GM23338 (cell line): ENCODE measurements around the gene PDIA6. TPM values are rescaled to one million over a fixed set of nuclear protein-coding genes. Genes with fewer than 3 reads are reported as not detected.
"Not testable (repeated sequence)": the region's sequence is repeated elsewhere in the genome, so short reads cannot be mapped to it uniquely, and the experiment has no call there.

ENCODE experiments used
- ATAC-seq: fragments of 200-7000 bp; cut with Tn5 transposase; 3 replicates; pipeline ENCODE4 v1.9.1; 2020
- DNase-seq: peaks from one replicate; pipeline ENCODE4 v3.0.0-alpha.2; 2015; ENCODE audit warnings: low spot score
- H2AFZ ChIP-seq: fragments of 200-600 bp; sonication (generic); 2 replicates; pipeline ENCODE4 v1.8.0; 2016; ENCODE audit warnings: antibody characterized with exemption, mild to moderate bottlenecking, moderate library complexity
- H3F3A ChIP-seq: fragments of 200-600 bp; sonication (generic); replicated peaks from 2 replicates; pipeline ENCODE4 v1.8.0; 2017; ENCODE audit warnings: antibody characterized with exemption, mixed run types, low read depth
- H3K27ac ChIP-seq: fragments of 200-600 bp; sonication (generic); 2 replicates; pipeline ENCODE4 v1.6.1; 2016; ENCODE audit warnings: low read depth
- H3K27me3 ChIP-seq: fragments of 200-600 bp; sonication (generic); 2 replicates; pipeline ENCODE4 v1.8.0; 2016; ENCODE audit warnings: mild to moderate bottlenecking, mixed run types, moderate library complexity; ENCODE audit not compliant: insufficient read depth
- H3K36me3 ChIP-seq: fragments of 200-600 bp; sonication (generic); 2 replicates; pipeline ENCODE4 v1.8.0; 2016; ENCODE audit warnings: mild to moderate bottlenecking; ENCODE audit not compliant: insufficient read depth
- H3K4me1 ChIP-seq: fragments of 200-600 bp; sonication (generic); 2 replicates; pipeline ENCODE4 v1.8.0; 2016; ENCODE audit warnings: mild to moderate bottlenecking, moderate library complexity; ENCODE audit not compliant: insufficient read depth
- H3K4me2 ChIP-seq: fragments of 200-600 bp; sonication (generic); 2 replicates; pipeline ENCODE4 v1.7.1; 2017; ENCODE audit warnings: mixed run types
- H3K4me3 ChIP-seq: fragments of 200-600 bp; sonication (generic); 2 replicates; pipeline ENCODE4 v1.6.1; 2016; ENCODE audit warnings: mixed run types
- H3K79me2 ChIP-seq: fragments of 200-600 bp; sonication (generic); replicated peaks from 2 replicates; pipeline ENCODE4 v1.8.0; 2017; ENCODE audit warnings: mild to moderate bottlenecking; ENCODE audit not compliant: insufficient read depth
- H3K9me2 ChIP-seq: fragments of 200-600 bp; sonication (generic); 2 replicates; pipeline ENCODE4 v1.8.0; 2017; ENCODE audit not compliant: insufficient read depth
- H4K20me1 ChIP-seq: fragments of 200-600 bp; sonication (generic); replicated peaks from 2 replicates; pipeline ENCODE4 v1.8.0; 2017; ENCODE audit warnings: mild to moderate bottlenecking; ENCODE audit not compliant: insufficient read depth
- H3K27ac Mint-ChIP-seq: 2 replicates; pipeline ENCODE4 v1.8.0; 2020; ENCODE audit warnings: inconsistent platforms, mild to moderate bottlenecking, moderate library complexity, mixed read lengths
- H3K27me3 Mint-ChIP-seq: 3 replicates; pipeline ENCODE4 v1.8.0; 2022; ENCODE audit warnings: low read depth, mild to moderate bottlenecking, moderate library complexity, mixed read lengths, inconsistent platforms; ENCODE audit not compliant: insufficient read depth, poor library complexity
- H3K36me3 Mint-ChIP-seq: 3 replicates; pipeline ENCODE4 v1.8.0; 2021; ENCODE audit warnings: low read depth, mild to moderate bottlenecking, inconsistent platforms, moderate library complexity, mixed read lengths
- H3K4me1 Mint-ChIP-seq: 3 replicates; pipeline ENCODE4 v1.8.0; 2020; ENCODE audit warnings: mild to moderate bottlenecking, inconsistent platforms, mixed read lengths
- H3K4me3 Mint-ChIP-seq: 3 replicates; pipeline ENCODE4 v1.8.0; 2021; ENCODE audit warnings: moderate library complexity, mild to moderate bottlenecking, inconsistent platforms, mixed read lengths
- H3K9me3 Mint-ChIP-seq: 3 replicates; pipeline ENCODE4 v1.8.0; 2020; ENCODE audit warnings: moderate library complexity, mild to moderate bottlenecking, inconsistent platforms, mixed read lengths
- CREB1 ChIP-seq: fragments of 250-450 bp; sonication (Bioruptor Pico); IDR thresholded peaks from 2 replicates; pipeline ENCODE4 v1.5.0; 2020; ENCODE audit warnings: low read depth, mild to moderate bottlenecking, moderate library complexity
- CTCF ChIP-seq, 2 experiments: fragments of 200-600 bp in 1 of 2; sonication (generic) in 1 of 2; conservative IDR thresholded peaks; 2 replicates each; pipeline versions ENCODE4 v1.5.1 to v1.6.1; 2016 to 2017; ENCODE audit warnings: antibody characterized with exemption in 2 of 2, low read depth in 2 of 2, mild to moderate bottlenecking in 2 of 2, moderate library complexity in 1 of 2
- EZH2 ChIP-seq: fragments of 200-600 bp; sonication (generic); IDR thresholded peaks from one replicate; pipeline ENCODE4 v1.8.0; 2017; ENCODE audit warnings: antibody characterized with exemption, mild to moderate bottlenecking, low read depth; ENCODE audit not compliant: unreplicated experiment
- NANOG ChIP-seq: IDR thresholded peaks from 2 replicates; pipeline ENCODE4 v1.6.1; 2016; ENCODE audit warnings: antibody characterized with exemption, borderline replicate concordance
- POLR2AphosphoS5 ChIP-seq: IDR thresholded peaks from 2 replicates; pipeline ENCODE4 v1.6.1; 2016; ENCODE audit warnings: antibody characterized with exemption, low read depth
- STAT1 ChIP-seq: IDR thresholded peaks from one replicate; pipeline ENCODE4 v1.6.1; 2016; ENCODE audit warnings: antibody characterized with exemption; ENCODE audit not compliant: unreplicated experiment
- ZNF114 ChIP-seq: fragments of 250-450 bp; sonication (Bioruptor Pico); IDR thresholded peaks from 2 replicates; pipeline ENCODE4 v1.5.0; 2020; ENCODE audit warnings: mild to moderate bottlenecking, moderate library complexity
- ZNF331 ChIP-seq: fragments of 250-450 bp; sonication (Bioruptor Pico); IDR thresholded peaks from 2 replicates; pipeline ENCODE4 v1.5.0; 2020; ENCODE audit warnings: low read depth, mild to moderate bottlenecking, moderate library complexity
- ZNF462 ChIP-seq: fragments of 250-450 bp; sonication (Bioruptor Pico); IDR thresholded peaks from 2 replicates; pipeline ENCODE4 v1.5.0; 2020; ENCODE audit warnings: mild to moderate bottlenecking, moderate library complexity
- polyA plus RNA-seq: library from polyadenylated mRNA; unstranded; fragments of >200 nt; fragmentation: Nextera tagmentation; extraction: Ambion mirVana; gene quantifications from 2 replicates; pipeline ENCODE4 v1.2.1, GENCODE V29; 2016
- total RNA-seq: library from RNA; depleted of rRNA; stranded (reverse); fragments of >200 nt; shearing (Covaris generic); gene quantifications from 2 replicates; pipeline ENCODE4 v1.2.3, GENCODE V29; 2014

The PDIA6 gene
- total and polyA plus RNA-seq, 2 experiments from 2014 or later = 331 to 382 TPM

GRCh38 chr2:10781746-10782145 lies 30.8 kb downstream of the PDIA6 start:
- peaks cover 7% of the 10 kb centered on the region for H3K79me2 ChIP-seq
- DNase-seq = no peak
- H3K4me3 Mint-ChIP-seq = no peak overlapping the region
- H3K4me2 ChIP-seq = no peak overlapping the region
- H4K20me1 ChIP-seq = peaks cover 40% of the 10 kb centered on the region
- H2AFZ ChIP-seq = no peak overlapping the region
- H3K36me3 ChIP-seq = peaks cover 49% of the 10 kb centered on the region
- no peak overlapping the region for H3K4me3 ChIP-seq
- H3F3A ChIP-seq = 0 out of 2 replicates have a peak, but pooled peaks cover 4% of the 10 kb centered on the region
- no peaks in the 10 kb centered on the region for H3K4me1 Mint-ChIP-seq
- no peak for ATAC-seq
- H3K4me1 ChIP-seq = no peaks in the 10 kb centered on the region
- H3K27me3 ChIP-seq = no peaks in the 10 kb centered on the region
- H3K9me3 Mint-ChIP-seq = no peaks in the 10 kb centered on the region
- H3K27me3 Mint-ChIP-seq = peaks cover 5% of the 10 kb centered on the region
- no peak overlapping the region for H3K27ac Mint-ChIP-seq
- H3K9me2 ChIP-seq = no peaks in the 10 kb centered on the region
- no peak overlapping the region for H3K27ac ChIP-seq
- H3K36me3 Mint-ChIP-seq = peaks cover 72% of the 10 kb centered on the region
- TF ChIP-seq CREB1 = no peak

DNA sequence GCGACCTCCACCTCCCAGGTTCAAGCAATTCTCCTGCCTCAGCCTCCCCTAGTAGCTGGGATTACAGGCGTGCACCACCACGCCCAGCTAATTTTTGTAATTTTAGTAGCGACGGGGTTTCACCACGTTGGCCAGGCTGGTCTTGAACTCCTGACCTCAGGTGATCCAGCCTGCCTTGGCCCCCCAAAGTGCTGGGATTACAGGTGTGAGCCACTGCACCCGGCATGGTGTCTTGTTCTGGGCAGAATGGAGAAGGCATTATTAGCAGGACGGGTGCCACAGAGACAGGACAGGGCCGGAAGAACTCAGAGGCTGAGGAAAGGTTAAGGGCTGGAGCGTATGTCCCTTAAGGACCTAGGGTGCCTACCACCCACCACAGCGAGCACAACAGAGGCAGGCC lies 31.8 kb downstream of the PDIA6 start:
- Histone ChIP-seq H4K20me1 (peaks cover 34% of the 10 kb centered on the region), H3K36me3 (peaks cover 45% of the 10 kb centered on the region)
- H3K4me2 ChIP-seq, H3K79me2 ChIP-seq, H3K27ac ChIP-seq, H3K27me3 Mint-ChIP-seq, H3K4me1 ChIP-seq, H3F3A ChIP-seq, H3K27ac Mint-ChIP-seq, H3K9me3 Mint-ChIP-seq, ATAC-seq, DNase-seq, H3K4me3 Mint-ChIP-seq, H3K9me2 ChIP-seq, H2AFZ ChIP-seq, H3K4me1 Mint-ChIP-seq, H3K27me3 ChIP-seq, H3K4me3 ChIP-seq: not testable (repeated sequence)
- H3K36me3 Mint-ChIP-seq = peaks cover 63% of the 10 kb centered on the region

DNA sequence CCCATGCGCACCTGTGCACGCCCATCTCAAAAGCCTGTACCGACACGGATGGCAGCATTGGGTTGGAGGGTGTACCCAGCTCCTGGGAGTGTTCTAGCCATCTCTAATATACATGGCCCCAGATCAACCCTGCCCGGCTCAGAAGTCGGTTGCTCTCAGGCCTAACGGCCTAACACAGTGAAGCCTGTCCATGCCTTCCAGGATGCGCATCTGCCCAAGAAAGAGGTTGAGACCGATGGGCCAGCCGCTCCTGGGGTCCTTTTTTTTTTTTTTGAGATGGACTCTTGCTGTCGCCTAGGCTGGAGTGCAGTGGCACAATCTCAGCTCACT lies 32.1 kb downstream of the PDIA6 start:
- Mint-ChIP-seq H3K27ac (no peak overlapping the region), H3K4me1 (no peaks in the 10 kb centered on the region), H3K4me3 (no peak overlapping the region), H3K9me3 (no peaks in the 10 kb centered on the region), H3K36me3 (peaks cover 59% of the 10 kb centered on the region), H3K27me3 (peaks cover 5% of the 10 kb centered on the region)
- Histone ChIP-seq H3F3A (0 out of 2 replicates have a peak, but pooled peaks cover 4% of the 10 kb centered on the region), H3K79me2 (no peaks in the 10 kb centered on the region; the same call in 1 of the 2 replicates), H3K4me2 (no peak overlapping the region), H3K36me3 (peaks cover 41% of the 10 kb centered on the region), H3K4me1 (no peaks in the 10 kb centered on the region), H4K20me1 (peaks cover 34% of the 10 kb centered on the region), H3K9me2 (no peaks in the 10 kb centered on the region), H2AFZ (no peak overlapping the region), H3K27me3 (no peaks in the 10 kb centered on the region), H3K27ac (no peak overlapping the region), H3K4me3 (no peak overlapping the region)
- no peak for ATAC-seq
- DNase-seq = no peak
- TF ChIP-seq NANOG (no peak), CTCF (conservative IDR thresholded peaks at IDR 0.05; ENCODE audit: low read depth in 2 of 2) (no peak), ZNF462 (CRISPR knock-in tag) (no peak), CREB1 (no peak), EZH2 (no peak), ZNF114 (CRISPR knock-in tag) (no peak), POLR2AphosphoS5 (no peak), STAT1 (no peak), ZNF331 (CRISPR knock-in tag) (no peak)
